GM19463 (cell line): ENCODE measurements around the gene EXOSC7.

Source experiments
- ATAC-seq: cut with Tn5 transposase; IDR thresholded peaks from one replicate; pipeline ENCODE4 v1.9.1; 2021; ENCODE audit warnings: mild to moderate bottlenecking, moderate library complexity; ENCODE audit not compliant: unreplicated experiment

EXOSC7 gene

GRCh38 chr3:45020534-45020933, 44.5 kb downstream of the EXOSC7 start:
- no peak for ATAC-seq

- no peak for ATAC-seq
Observed at GRCh38 chr3:45021524-45022297, 45.7 kb downstream of the EXOSC7 start.

GRCh38 chr3:45023675-45024074, 47.6 kb downstream of the EXOSC7 start:
- ATAC-seq, result no peak

GRCh38 chr3:45024542-45025255, 48.7 kb downstream of the EXOSC7 start:
- no peak for ATAC-seq

GRCh38 chr3:45026038-45026437, 50.0 kb downstream of the EXOSC7 start, which contains the start of gene CLEC3B:
CLEC3B (plus strand) TSS chr3:45026303; CDS start chr3:45026363, 60 bp downstream.
- ATAC-seq, result no peak

GRCh38 chr3:45026957-45027356, 50.9 kb downstream of the EXOSC7 start:
- no peak for ATAC-seq

GRCh38 chr3:45027441-45027840, 51.4 kb downstream of the EXOSC7 start:
- no peak for ATAC-seq

- ATAC-seq, result no peak
Observed at GRCh38 chr3:45029216-45029615, 53.2 kb downstream of the EXOSC7 start.

- no peak for ATAC-seq
Observed at GRCh38 chr3:45029661-45030060, 53.6 kb downstream of the EXOSC7 start.

- no peak for ATAC-seq
Observed at GRCh38 chr3:45031531-45031930, 55.5 kb downstream of the EXOSC7 start.

GRCh38 chr3:45032113-45032512, 56.1 kb downstream of the EXOSC7 start:
- ATAC-seq, result no peak

GRCh38 chr3:45033791-45034190, 57.7 kb downstream of the EXOSC7 start:
- ATAC-seq, result no peak

GRCh38 chr3:45034612-45035252, 58.7 kb downstream of the EXOSC7 start:
- peak; percentile 57 for ATAC-seq

- no peak for ATAC-seq
Observed at GRCh38 chr3:45035441-45036301, 59.6 kb downstream of the EXOSC7 start.

- peak; percentile 59 for ATAC-seq
Observed at GRCh38 chr3:45037720-45038455, 61.8 kb downstream of the EXOSC7 start.

- no peak for ATAC-seq
Observed at GRCh38 chr3:45041666-45042065, 65.6 kb downstream of the EXOSC7 start.

GRCh38 chr3:45042162-45042561, 66.1 kb downstream of the EXOSC7 start:
- no peak for ATAC-seq

GRCh38 chr3:45043728-45044299, 67.8 kb downstream of the EXOSC7 start:
- no peak for ATAC-seq

- ATAC-seq, result no peak
Observed at GRCh38 chr3:45048244-45048643, 72.2 kb downstream of the EXOSC7 start.

GRCh38 chr3:45049807-45050206, 73.8 kb downstream of the EXOSC7 start:
- ATAC-seq, result no peak
